ENCODE data around the gene CTPS2. TPM values are rescaled to one million over a fixed set of nuclear protein-coding genes. Genes with fewer than 3 reads are reported as not detected.

The CTPS2 gene
- total RNA-seq, 4 donors from 2014 or later, result 5.2 to 24.5 (median 15.1) TPM

GRCh38 chrX:16601885-16602284 is 110.6 kb downstream of the CTPS2 start:
- Histone ChIP-seq H3K27ac (no peak overlapping the region), H3K36me3 (no peaks in the 10 kb centered on the region), H3K4me1 (peaks cover 0 to 8% (median 1%) of the 10 kb centered on the region in 4 donors), H3K9me3 (no peaks in the 10 kb centered on the region), H3K4me3 (no peak overlapping the region), H3K27me3 (no peaks in the 10 kb centered on the region)
- WGBS, 2 donors (ENCODE audit: low coverage in 1 of 2), result 79% methylated on average over 4 of the region's 4 CpGs; no CpG with 5 or more reads in 1 of the 2 donors
- intact Hi-C loops (cut with DNase I; ENCODE audit: low total_unique reads), result no loop called here
- in situ Hi-C loops (cut with MboI; ENCODE audit: low pct_ligation_motif_present in 1 of 4, low pct_unique_long_range_greater_than_20kb in 1 of 4, low sequenced_read_pairs in 3 of 4), result no loop called here
- DNase-seq, result no peak
- no peak for TF ChIP-seq EP300 (IDR thresholded peaks at IDR 0.05; ENCODE audit: low read depth)
- no peak for TF ChIP-seq POLR2A (IDR thresholded peaks at IDR 0.05)
- TF ChIP-seq POLR2AphosphoS5 (IDR thresholded peaks at IDR 0.05), result no peak
- no peak for TF ChIP-seq CTCF (IDR thresholded peaks at IDR 0.05)

- Histone ChIP-seq H3K27ac (no peak overlapping the region), H3K36me3 (no peaks in the 10 kb centered on the region), H3K4me1 (no peaks in the 10 kb centered on the region), H3K27me3 (no peaks in the 10 kb centered on the region), H3K4me3 (no peak overlapping the region), H3K9me3 (no peaks in the 10 kb centered on the region)
- no peak for DNase-seq
- no peak for TF ChIP-seq POLR2A (IDR thresholded peaks at IDR 0.05)
- no peak for TF ChIP-seq POLR2AphosphoS5 (IDR thresholded peaks at IDR 0.05)
- TF ChIP-seq CTCF (IDR thresholded peaks at IDR 0.05), result no peak
- TF ChIP-seq EP300 (IDR thresholded peaks at IDR 0.05; ENCODE audit: low read depth), result no peak
- intact Hi-C loops (cut with DNase I; ENCODE audit: low total_unique reads), result no loop called here
- in situ Hi-C loops (cut with MboI; ENCODE audit: low pct_ligation_motif_present in 1 of 4, low pct_unique_long_range_greater_than_20kb in 1 of 4, low sequenced_read_pairs in 3 of 4), result no loop called here
- WGBS, 2 donors (ENCODE audit: low coverage in 1 of 2), result 79% methylated on average over 3 of the region's 3 CpGs; no CpG with 5 or more reads in 1 of the 2 donors
Measured at GRCh38 chrX:16594490-16594889, 118.0 kb downstream of the CTPS2 start.

- no peaks in the 10 kb centered on the region for H3K4me1 ChIP-seq
- TF ChIP-seq EP300 (IDR thresholded peaks at IDR 0.05; ENCODE audit: low read depth), result no peak
- no peak for TF ChIP-seq POLR2AphosphoS5 (IDR thresholded peaks at IDR 0.05)
- TF ChIP-seq POLR2A (IDR thresholded peaks at IDR 0.05), result no peak
- no peak for TF ChIP-seq CTCF (IDR thresholded peaks at IDR 0.05)
- no peak overlapping the region for H3K4me3 ChIP-seq
- no peak for DNase-seq
- intact Hi-C loops (cut with DNase I; ENCODE audit: low total_unique reads) (no loop called here), in situ Hi-C loops (cut with MboI; ENCODE audit: low pct_ligation_motif_present in 1 of 4, low pct_unique_long_range_greater_than_20kb in 1 of 4, low sequenced_read_pairs in 3 of 4) (no loop called here)
- WGBS, 2 donors (ENCODE audit: low coverage in 1 of 2), result 77 to 100% methylated on average over 1 to 4 of the region's 4 CpGs
- no peak overlapping the region for H3K27ac ChIP-seq
- no peaks in the 10 kb centered on the region for H3K9me3 ChIP-seq
- no peaks in the 10 kb centered on the region for H3K36me3 ChIP-seq
- H3K27me3 ChIP-seq, result no peaks in the 10 kb centered on the region
Measured at GRCh38 chrX:16593801-16594200, 118.7 kb downstream of the CTPS2 start.

GRCh38 chrX:16592194-16592770 is 120.2 kb downstream of the CTPS2 start:
- TF ChIP-seq POLR2A (IDR thresholded peaks at IDR 0.05) (no peak), EP300 (IDR thresholded peaks at IDR 0.05; ENCODE audit: low read depth) (no peak), POLR2AphosphoS5 (IDR thresholded peaks at IDR 0.05) (no peak), CTCF (IDR thresholded peaks at IDR 0.05) (no peak)
- H3K4me1 ChIP-seq, result no peaks in the 10 kb centered on the region
- intact Hi-C loops (cut with DNase I; ENCODE audit: low total_unique reads) (no loop called here), in situ Hi-C loops (cut with MboI; ENCODE audit: low pct_ligation_motif_present in 1 of 4, low pct_unique_long_range_greater_than_20kb in 1 of 4, low sequenced_read_pairs in 3 of 4) (no loop called here)
- no peaks in the 10 kb centered on the region for H3K27me3 ChIP-seq
- DNase-seq, result no peak
- no peak overlapping the region for H3K4me3 ChIP-seq
- H3K36me3 ChIP-seq, result no peaks in the 10 kb centered on the region
- 88 to 92% methylated on average over 1 to 7 of the region's 7 CpGs for WGBS, 2 donors (ENCODE audit: low coverage in 1 of 2)
- H3K9me3 ChIP-seq, result no peaks in the 10 kb centered on the region
- H3K27ac ChIP-seq, result no peak overlapping the region
